ENCODE measurements around the gene OSBPL6.

Gene OSBPL6

DNA sequence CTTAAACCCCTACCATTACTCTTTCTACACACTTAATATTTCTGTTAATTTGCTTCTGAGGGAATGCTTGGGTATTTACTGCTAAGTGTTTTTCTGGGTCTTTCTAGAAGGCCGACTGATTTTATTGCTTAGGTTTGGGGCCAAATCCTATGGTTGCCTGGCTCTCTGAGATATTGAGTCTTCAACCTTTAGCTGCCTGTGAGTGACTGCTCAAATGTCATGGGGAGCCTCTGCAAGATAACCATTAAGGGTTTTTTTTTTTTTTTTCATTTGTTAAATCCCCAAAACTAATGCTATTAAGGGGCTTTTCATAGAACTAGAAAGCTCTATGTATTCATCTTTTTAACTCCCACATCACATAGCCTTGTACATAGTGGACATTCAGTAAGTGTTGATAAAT is 5.0 kb downstream of the OSBPL6 start:
- DNase-seq = no peak

DNA sequence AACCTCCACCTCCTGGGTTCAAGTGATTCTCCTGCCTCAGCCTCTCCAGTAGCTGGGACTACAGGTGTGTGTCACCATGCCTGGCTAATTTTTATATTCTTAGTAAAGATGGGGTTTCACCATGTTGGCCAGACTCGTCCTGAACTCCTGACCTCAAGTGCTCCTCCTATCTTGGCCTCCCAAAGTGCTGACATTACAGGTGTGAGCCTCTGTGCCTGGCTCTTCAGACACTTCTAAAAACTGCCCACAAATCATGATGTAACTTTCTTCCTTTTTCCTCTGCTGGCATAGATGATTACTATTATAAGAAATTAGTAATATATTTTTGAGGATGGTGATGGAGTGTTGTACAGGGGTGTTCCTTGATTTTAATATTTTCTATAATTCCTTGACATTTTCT is 6.0 kb downstream of the OSBPL6 start:
- DNase-seq = no peak

DNA sequence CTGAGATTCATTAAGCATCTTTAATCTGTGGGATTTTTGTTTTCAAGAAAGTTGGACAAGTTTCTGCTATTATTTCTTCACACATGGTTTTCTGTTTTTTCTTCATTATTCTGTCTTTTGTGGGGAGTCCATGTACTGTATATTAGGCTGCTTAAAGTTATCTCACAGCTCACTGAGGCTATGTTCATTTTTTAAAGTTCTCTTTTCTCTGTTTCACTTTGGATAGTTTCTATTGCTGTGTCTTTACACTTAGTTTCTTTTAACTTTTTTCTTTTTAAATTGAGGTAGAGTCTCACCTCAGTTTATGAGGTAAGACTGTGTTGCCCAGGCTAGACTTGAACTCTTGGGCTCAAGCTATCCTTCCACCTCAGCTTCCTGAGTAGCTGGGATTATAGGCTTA is 8.6 kb downstream of the OSBPL6 start:
- no peak for DNase-seq

DNA sequence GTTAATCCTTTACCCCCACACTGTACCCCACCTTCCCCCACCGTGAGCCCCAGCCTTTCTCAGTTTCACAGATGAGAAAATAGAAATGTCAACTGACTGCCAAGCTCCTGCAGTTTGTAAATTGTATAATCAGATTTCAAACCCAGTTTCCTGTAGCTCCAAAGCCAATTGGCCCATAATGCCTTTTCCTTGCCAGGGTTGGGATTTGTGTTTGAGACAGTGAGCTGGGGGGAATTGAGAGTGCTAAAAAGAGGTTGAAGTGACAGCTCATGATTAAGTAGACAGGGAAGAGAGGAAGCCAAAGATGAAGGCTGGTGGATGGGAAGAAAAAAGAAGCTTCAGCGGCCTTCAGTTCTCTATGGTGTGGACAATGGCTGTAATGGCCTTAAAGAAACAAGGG is 10.7 kb downstream of the OSBPL6 start:
- DNase-seq = no peak

DNA sequence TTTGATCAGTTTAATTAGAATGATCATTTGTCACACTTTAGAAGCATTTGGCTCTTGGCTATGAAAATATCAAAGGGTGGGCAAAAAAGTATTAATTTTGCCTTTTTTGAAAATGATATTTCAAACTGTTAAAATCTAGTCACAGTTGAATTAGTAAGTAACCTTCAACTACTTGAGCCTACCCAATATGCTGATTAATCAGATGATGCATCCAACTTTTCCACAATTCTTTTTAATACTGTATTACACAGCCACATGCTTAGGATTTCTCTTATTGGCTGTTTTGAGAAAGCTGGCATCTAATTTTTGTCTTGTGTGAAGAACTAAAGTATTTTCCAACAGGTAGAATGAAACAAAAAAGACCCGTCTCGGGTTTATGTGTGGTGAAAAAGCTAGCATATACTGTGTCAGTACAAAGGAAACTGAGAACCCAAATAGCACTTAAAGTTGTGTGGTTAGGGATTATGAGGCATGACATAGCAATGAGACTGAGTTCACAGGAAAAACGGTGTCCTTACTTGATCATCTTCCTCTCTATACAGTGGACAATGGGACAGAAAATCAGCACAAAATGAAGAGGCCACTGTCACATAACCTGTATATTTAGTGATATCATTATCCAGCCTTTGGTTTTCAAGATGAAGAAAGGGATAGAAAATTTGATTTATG is 11.7 kb downstream of the OSBPL6 start:
- DNase-seq = no peak

DNA sequence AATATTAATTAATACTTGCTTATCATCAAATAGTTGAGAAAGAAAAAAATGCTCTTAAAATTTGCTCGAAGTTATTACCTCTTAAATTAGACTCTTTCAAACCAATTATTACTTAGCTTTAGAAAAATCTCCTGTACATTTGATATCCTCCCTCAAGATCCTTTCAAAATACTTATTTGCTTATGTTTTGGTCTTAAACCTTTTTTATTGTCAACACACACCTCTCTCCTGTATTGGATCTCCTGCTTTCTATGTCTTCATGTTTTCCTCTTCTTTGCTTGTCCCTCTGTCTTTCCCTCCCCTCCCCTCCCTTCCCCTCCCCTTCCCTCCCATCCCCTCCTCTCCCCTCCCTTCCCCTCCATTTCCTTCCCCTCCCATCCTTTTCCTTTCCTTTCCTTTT is 14.0 kb downstream of the OSBPL6 start:
- no peak for DNase-seq

DNA sequence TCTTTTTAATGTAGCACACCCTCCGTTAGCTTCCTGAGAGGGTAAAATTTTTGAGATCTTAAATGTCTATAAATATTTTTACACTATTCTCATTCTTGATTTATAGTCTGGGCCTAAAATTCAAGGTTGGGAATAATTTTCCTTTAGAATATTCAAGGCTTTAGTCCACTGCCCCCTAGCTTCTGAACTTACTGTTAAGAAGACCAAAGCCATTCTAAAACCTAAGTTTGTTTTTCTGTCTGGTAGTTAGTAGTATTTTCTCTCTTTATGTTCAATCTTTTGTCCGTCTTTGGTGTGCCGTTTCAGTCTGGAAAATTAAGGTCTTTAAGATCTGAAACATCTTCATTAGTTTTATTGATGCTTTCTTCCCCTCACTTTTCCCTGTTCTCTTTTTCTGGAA is 14.5 kb downstream of the OSBPL6 start:
- DNase-seq = no peak

DNA sequence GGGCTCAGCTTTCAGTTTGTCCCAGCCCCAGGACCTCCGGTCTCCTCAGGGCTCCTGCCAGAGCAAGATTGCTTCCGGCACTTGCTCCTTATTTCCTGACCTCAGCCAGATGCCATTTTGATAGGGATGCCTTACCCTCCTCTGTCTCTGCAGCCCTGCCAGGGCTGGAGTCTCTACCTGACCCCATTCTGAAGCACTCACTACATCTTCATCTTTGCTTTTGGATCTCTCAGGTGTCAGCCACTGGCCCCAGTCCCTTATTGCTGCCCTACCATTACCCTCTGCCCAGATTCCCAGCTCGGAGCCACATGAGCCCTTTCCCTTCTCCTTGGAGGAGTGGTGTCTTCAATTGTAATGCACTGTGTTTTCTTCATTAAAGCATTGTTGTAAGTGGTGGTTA is 17.1 kb downstream of the OSBPL6 start:
- no peak for DNase-seq

DNA sequence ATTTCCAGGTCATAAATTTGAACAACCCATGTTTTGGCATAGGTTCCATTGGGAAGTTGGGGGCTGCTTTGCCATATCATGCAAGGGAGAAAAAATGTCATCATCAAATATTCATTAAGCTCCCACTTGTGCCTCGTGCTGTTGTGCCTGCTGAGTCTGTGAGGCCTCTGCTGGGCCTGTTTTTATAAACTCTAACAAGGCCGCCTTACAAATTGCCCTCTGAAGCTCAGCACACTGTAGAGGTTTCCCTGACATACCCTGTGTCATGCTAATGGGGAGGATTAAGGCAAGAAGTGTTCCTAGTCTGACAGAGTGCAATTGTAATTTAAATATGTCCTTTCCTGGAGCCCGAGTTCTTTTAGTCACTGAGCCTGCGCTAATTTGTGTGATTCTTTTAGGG is 17.6 kb downstream of the OSBPL6 start:
- no peak for DNase-seq

DNA sequence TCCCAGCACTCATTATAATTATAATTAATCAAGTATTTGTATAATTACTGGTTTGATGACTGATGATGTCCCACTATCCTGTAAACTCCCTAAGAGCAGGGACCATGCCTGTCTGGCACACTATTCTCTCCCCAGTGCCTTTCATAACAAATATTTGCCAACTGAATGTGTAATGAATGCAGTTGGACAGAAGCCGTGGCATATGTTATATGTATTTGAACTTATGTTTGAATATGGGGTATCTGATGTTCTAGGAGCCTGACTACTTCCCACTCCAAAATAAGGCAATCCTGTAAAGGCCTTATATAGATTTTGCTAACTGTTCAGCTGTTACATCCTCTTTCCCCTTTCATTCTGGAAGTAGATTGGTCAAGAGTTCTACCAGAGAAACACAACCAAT is 19.7 kb downstream of the OSBPL6 start:
- DNase-seq = no peak

DNA sequence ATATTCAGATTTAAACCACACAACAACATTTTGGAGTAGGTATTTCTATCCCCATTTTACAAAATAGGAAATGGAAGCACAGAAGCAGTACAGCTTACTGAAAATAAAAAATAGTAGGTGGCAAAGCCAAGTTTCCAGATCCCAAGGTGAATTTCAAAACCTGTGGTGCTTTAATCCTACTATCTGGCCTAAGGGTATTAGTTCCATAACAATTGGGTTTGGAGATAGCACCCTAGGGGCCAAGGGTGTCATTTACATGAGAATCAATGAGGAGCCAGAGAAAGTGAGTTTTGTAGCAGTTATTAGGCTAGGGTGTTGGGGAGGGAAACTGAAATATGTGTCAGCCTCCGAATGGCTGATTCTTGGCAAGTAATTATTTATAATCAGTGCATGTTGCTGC is 24.9 kb downstream of the OSBPL6 start:
- DNase-seq = no peak

DNA sequence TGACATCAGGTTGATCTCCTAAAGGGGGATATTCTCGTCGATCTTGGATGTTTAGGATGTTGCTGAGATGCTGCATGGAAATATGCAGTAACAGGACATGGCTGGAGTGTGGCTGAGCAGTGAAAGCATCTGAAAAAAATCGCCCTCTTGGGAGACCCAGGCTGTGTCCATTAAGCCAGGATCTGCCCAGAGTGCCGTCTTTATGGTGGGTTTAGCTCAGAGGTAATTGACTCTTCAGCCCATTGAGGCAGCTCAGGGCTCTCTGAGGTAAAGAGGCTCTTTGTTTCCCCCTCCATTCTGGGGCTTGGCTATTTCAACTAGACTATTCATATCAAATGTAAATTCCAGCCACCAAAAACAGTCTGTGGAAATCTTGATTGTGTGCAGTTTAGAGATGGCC is 26.5 kb downstream of the OSBPL6 start:
- DNase-seq = no peak

DNA sequence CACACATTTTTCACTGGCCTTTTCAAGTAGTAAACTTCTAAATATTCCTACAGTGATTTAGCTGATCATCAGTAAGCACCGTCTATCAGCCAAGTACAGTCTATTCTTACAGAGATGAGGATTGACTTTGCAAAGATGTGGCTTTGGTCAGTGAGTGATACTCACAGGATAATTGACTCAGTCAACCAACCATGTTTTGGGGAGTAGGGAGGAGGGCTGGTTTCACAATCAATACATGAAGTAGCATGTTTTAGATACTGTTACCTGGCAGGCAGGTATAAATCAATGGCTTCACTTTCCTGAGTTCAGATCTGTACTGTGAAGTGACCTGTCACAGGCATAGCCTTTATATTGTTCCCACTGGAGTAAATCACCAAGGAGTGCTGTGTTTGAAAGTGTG is 27.2 kb downstream of the OSBPL6 start:
- no peak for DNase-seq

DNA sequence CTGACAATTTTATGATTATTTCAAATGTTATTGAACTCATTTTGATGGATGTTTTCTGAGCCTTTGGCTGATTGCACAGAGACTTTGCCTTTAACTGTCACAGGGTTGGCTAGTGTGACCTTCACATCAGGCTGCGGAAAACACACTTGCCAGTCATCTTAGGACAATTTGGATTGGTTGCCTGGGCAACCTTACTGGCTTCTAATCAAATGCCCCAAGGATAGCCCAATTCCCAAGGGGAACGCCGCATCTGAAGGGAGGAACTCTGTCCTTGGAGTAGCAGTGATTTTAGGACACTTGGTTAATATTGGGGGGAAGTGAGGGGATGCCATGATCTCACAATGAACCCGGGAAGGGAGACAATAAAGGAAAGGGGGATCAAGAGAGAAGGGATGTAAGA is 29.5 kb downstream of the OSBPL6 start:
- DNase-seq = no peak

DNA sequence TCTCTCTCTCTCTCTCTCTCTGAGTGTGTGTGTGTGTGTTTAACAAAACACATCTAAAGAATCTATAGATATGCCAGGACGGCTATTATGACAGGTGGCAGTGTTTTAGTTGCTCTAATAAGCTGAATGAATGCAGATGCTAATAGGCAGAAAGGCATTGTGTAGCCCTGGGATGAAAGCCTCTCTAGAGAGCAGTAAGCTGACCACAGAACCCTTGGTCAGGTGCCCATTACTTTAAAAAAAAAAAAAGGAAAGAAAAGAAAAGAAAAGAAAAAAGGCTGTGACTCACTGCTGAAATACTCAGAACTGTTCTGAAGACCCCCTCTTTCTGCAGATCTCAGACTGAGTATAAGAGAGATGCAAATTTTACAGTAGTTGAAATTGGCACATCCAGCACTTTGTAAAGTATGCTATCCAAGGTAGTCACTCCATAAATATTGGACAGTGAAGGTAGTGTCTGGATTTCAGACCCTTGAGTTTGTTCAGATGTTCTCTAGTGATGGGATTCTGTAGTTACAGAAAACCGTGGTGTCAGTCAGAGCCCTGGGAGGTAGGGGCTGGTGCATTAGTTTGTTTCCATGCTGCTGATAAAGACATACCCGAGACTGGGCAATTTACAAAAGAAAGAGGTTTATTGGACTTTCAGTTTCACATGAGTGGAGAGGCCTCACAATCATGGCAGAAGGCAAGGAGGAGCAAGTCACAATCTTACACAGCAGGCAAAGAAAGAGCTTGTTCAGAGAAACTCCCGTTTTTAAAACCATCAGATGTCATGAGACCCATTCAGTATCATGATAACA is 30.9 kb downstream of the OSBPL6 start:
- no peak for DNase-seq

DNA sequence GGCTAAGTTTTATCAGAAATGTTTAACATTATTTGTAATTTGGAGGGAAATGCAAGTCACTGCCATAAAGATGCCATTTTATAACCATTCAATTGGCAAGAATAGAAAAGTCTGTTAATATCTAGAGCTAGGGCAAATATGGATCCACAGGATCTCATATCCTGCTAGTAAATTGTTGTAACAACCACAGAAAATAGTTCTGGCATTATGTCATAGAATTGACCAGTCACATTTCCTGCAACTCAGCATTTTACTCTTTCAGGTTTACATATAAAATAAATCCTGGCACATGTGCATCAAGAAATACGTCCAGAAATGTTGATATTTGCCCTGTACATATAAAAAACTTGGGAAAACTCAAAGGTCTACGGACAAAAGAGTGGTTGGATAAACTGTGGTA is 32.9 kb downstream of the OSBPL6 start:
- no peak for DNase-seq

DNA sequence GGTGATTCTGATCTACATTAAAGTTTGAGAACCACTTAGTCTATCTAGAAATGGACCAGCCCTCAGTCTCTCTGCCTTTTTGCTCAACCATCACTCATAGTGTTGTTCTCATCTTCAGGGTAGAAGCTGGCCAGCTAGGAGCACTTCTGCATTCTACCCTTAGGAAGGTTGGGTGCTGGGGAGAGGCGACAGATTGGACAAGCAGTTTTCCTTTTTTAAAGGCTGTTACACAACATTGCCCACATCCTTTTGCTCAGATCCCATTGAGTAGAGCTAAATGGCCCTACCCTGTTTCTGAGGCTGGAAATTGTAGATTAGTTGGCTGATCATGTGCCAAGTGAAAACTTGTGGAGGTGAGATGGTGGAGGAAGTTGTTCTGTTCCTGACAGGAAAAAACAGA is 35.6 kb downstream of the OSBPL6 start:
- no peak for DNase-seq

DNA sequence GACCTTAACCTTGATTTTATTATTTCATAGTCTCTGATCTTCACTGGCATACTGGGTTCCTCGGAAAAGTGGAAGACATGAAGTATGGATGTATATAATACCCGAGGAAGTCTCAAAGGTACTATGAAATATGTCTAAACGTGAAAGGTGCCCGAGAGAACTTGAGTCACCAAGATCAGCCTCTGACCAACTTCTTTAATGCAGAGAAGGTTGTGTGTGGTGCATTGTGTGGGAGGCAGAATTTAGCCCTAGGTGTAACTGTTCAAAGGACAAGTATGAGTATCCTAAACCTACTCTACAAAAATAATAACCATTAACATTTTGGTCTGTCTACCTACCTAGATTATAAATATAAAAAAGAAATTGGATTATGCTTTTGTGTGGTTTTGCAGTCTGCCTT is 36.1 kb downstream of the OSBPL6 start:
- no peak for DNase-seq

DNA sequence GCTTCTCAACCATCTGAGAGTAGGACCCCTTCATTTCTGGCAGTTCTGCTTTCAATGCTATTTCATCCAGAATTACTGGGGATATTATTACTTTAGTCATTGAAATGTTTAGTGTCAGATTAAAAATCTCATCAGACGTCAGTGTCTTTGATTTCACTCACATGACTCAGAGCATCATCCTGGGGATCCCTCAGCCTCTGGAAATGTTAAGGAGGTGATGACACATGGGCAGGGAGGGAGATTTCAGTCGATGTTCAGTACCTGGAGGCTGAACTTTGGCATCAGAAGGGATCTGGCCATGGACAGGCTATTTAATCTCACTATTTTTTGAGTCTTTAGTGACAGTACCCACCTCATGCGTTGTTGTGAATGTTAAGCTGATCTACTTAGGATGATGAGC is 39.1 kb downstream of the OSBPL6 start:
- no peak for DNase-seq

DNA sequence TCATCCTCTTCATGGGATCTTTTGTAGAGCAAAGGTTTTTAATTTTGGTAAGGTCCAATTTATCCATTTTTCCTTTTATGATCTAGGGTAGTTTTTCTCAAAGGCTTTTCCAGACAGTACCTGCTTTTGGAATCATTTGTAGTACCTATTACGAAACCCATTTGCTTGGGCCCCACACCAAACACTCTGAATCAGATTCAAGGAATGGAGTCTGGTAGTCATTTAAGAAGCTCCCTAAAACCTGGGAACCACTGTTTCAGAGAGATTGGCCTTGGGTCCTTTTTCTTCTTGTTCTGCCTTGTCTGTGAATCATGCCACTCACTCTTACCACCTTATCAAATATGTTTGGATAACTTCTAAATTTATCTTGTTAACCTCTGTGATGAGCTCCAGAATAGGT is 40.3 kb downstream of the OSBPL6 start:
- DNase-seq = no peak

DNA sequence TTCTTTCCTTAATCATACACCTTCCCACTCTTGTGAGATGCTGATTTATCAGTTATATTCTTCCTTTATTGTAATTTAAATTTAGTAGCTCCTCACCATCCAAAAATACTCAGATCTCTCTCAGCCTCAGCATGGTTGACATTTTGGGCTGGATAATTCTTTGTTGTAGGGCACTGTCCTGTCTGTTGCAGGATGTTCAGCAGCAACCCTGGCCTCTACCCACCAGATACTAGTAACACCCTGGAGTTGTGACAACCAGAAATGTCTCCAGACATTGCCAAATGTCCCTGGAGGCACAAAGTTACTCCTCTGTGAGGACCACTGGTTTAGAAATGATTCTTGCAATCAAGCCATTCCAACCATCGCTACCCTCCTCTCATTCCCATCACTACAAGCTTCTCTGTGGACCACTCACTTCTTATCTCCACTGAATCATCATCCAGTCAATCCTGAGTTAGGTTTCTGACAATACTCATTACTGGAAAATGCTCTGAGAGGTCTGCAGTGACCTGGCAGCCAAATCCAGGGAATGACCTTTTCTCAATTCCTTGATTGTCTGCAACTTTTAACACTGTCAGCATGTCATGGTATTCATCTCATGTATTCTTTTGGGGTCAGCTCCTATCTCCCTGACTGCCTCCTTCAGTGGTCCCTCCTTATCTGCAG is 43.3 kb downstream of the OSBPL6 start:
- DNase-seq = no peak

DNA sequence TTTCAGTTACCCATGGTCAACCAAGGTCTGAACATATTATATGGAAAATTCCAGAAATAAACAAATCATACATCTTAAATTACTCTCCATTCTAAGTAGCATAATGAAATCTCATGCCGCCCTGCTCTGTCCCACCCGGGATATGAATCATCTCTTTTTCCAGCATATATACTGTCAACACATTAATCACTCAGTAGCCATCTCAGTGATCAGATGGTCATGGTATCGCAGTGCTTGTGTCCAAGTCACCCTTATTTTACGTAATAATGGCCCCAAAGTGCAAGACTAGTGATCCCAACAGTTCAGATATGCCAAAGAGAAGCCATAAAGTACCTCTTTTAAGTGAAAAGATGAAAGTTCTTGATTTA is 43.8 kb downstream of the OSBPL6 start:
- DNase-seq = no peak

DNA sequence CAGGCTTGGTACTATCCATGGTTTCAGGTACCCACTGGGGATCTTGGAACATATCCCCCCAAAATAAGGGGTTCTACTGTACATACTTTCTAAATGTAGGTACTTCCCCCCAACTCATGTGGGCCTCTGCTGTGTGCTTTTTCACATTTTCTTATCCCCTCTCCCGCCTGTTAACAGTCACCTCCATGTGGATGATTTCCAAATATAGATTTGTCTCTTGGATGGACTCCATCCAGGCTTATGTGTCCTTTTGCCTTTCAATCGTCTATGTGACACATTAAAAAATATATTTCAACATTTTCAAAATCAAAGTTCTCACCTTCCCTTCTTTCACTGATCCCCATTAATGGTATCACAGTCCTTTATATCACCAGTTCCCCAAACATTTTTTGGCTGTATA is 44.4 kb downstream of the OSBPL6 start:
- DNase-seq = no peak

DNA sequence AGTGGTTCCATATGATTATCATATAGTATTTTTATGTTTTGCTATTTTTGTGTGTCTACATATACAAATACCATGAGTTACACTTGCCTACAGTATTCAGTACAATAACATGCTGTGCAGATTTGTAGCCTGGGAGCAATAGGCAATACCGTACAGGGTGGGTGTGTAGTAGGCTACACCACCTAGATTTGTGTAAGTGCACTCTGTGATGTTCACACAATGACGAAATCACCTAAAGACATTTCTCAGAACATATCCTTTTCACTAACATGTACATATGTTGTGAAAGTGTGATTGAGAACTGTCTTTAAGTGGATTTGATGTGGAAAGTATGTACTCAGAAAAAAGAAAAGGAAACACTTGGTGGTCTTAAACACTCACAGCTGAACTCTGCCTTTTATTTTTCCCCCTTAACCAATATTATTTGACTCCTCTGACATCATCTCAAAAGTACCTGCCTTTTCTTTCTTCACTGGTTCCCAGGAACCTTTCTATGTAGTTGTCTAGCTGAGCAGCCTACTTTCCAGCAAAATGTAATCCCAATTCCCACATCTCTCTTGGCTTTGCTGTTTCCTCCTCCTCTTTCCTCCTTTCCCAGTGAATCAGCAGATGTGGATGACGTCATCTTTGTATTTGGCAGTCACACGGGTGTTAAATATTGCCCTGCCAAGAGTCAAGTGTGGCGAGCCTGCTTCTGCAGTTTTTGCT is 47.7 kb downstream of the OSBPL6 start:
- DNase-seq = no peak

Measured in stimulated activated CD4-positive, alpha-beta T cell treated with anti-CD3 and anti-CD28 coated beads, Interleukin-12 subunit alpha, Interleukin-12 subunit beta, amount 100 ng/mL, for 4 hours (primary cell).